ENCODE data around the gene SLK.

Gene SLK

GRCh38 chr10:103960103-103960502, 6.8 kb upstream of the SLK start:
- no peaks in the 10 kb centered on the region for H3K4me1 ChIP-seq
- H3K27me3 ChIP-seq, result no peaks in the 10 kb centered on the region
- no peak for TF ChIP-seq CTCF (IDR thresholded peaks at IDR 0.05; ENCODE audit: low read depth, low read length)
- H3K9me3 ChIP-seq, result no peaks in the 10 kb centered on the region
- no peak for DNase-seq
- no peak overlapping the region for H3K4me3 ChIP-seq (ENCODE audit: low read depth, low read length)
- no peaks in the 10 kb centered on the region for H3K36me3 ChIP-seq

- H3K9me3 ChIP-seq, result no peaks in the 10 kb centered on the region
- no peaks in the 10 kb centered on the region for H3K36me3 ChIP-seq
- no peaks in the 10 kb centered on the region for H3K27me3 ChIP-seq
- DNase-seq, result no peak
- H3K4me1 ChIP-seq, result no peaks in the 10 kb centered on the region; the same call in 1 of the 2 replicates
- H3K4me3 ChIP-seq (ENCODE audit: low read depth, low read length), result peak overlapping the region; percentile 94
- TF ChIP-seq CTCF (IDR thresholded peaks at IDR 0.05; ENCODE audit: low read depth, low read length), result no peak
Measured at GRCh38 chr10:103967448-103968071, 620 bp downstream of the SLK start.

GRCh38 chr10:103968441-103969391, 1.8 kb downstream of the SLK start:
- Histone ChIP-seq H3K4me3 (ENCODE audit: low read depth, low read length) (peak overlapping the region; percentile 94), H3K36me3 (no peaks in the 10 kb centered on the region), H3K4me1 (no peaks in the 10 kb centered on the region; the same call in 1 of the 2 replicates), H3K9me3 (no peaks in the 10 kb centered on the region), H3K27me3 (no peaks in the 10 kb centered on the region)
- no peak for TF ChIP-seq CTCF (IDR thresholded peaks at IDR 0.05; ENCODE audit: low read depth, low read length)
- DNase-seq, result no peak

- H3K9me3 ChIP-seq, result no peaks in the 10 kb centered on the region
- H3K4me1 ChIP-seq, result no peaks in the 10 kb centered on the region; the same call in 1 of the 2 replicates
- H3K27me3 ChIP-seq, result no peaks in the 10 kb centered on the region
- no peak for TF ChIP-seq CTCF (IDR thresholded peaks at IDR 0.05; ENCODE audit: low read depth, low read length)
- H3K36me3 ChIP-seq, result no peaks in the 10 kb centered on the region
- H3K4me3 ChIP-seq (ENCODE audit: low read depth, low read length), result peak overlapping the region; percentile 42
- DNase-seq, result no peak
Measured at GRCh38 chr10:103969436-103969835, 2.5 kb downstream of the SLK start.

- Histone ChIP-seq H3K36me3 (no peaks in the 10 kb centered on the region), H3K4me3 (ENCODE audit: low read depth, low read length) (peak overlapping the region; percentile 42), H3K9me3 (no peaks in the 10 kb centered on the region), H3K4me1 (no peaks in the 10 kb centered on the region; the same call in 1 of the 2 replicates), H3K27me3 (no peaks in the 10 kb centered on the region)
- no peak for DNase-seq
- TF ChIP-seq CTCF (IDR thresholded peaks at IDR 0.05; ENCODE audit: low read depth, low read length), result no peak
Measured at GRCh38 chr10:103969857-103970627, 3.1 kb downstream of the SLK start.
